Thymus (tissue), 11 donors: ENCODE measurements around the gene SPAG7. TPM values are rescaled to one million over a fixed set of nuclear protein-coding genes. Genes with fewer than 3 reads are reported as not detected.
"Not testable (repeated sequence)": the region's sequence is repeated elsewhere in the genome, so short reads cannot be mapped to it uniquely, and the experiment has no call there.

Experiments used
- DNase-seq, 9 donors: peaks; one replicate each; pipeline ENCODE4 v3.0.0-alpha.2; 2013; ENCODE audit warnings: low spot score in 9 of 9, low read depth in 6 of 9, missing footprints in 1 of 9
- H3K27ac ChIP-seq, 2 donors: one replicate each; pipeline ENCODE4 v1.5.1; 2013; ENCODE audit warnings: control low read depth in 1 of 2, low read depth in 1 of 2, low read length in 1 of 2, mild to moderate bottlenecking in 1 of 2, moderate library complexity in 1 of 2
- H3K27me3 ChIP-seq, 2 donors: one replicate each; pipeline ENCODE4 v1.5.1; 2013; ENCODE audit warnings: low read length in 1 of 2; ENCODE audit not compliant: control insufficient read depth in 2 of 2, insufficient read depth in 1 of 2
- H3K36me3 ChIP-seq, 2 donors: one replicate each; pipeline ENCODE4 v1.5.1; 2013; ENCODE audit warnings: low read length in 1 of 2, mild to moderate bottlenecking in 1 of 2, moderate library complexity in 1 of 2; ENCODE audit not compliant: control insufficient read depth in 2 of 2, insufficient read depth in 2 of 2
- H3K4me1 ChIP-seq, 2 donors: one replicate each; pipeline ENCODE4 v1.5.1; 2013; ENCODE audit warnings: low read length in 2 of 2; ENCODE audit not compliant: control insufficient read depth in 2 of 2, insufficient read depth in 2 of 2
- H3K4me3 ChIP-seq, 2 donors: one replicate each; pipeline ENCODE4 v1.5.1; 2013; ENCODE audit warnings: low read length in 2 of 2, control low read depth in 1 of 2, mild to moderate bottlenecking in 1 of 2
- H3K9me3 ChIP-seq, 2 donors: one replicate each; pipeline ENCODE4 v1.5.1; 2013; ENCODE audit warnings: low read length in 1 of 2, mild to moderate bottlenecking in 1 of 2; ENCODE audit not compliant: control insufficient read depth in 2 of 2, insufficient read depth in 1 of 2
- WGBS: extraction: QIAGEN DNeasy Blood & Tissue Kit; methylation state at CpG from one replicate; pipeline ENCODE4 v1.1.7; 2013; 5-methylcytosine and 5-hydroxymethylcytosine counted together
- polyA plus RNA-seq: library from polyadenylated mRNA; stranded (reverse); fragments of 200-250 nt; gene quantifications from one replicate; pipeline ENCODE4 v1.2.3, GENCODE V29; 2013
- total RNA-seq: library from RNA; stranded (reverse); fragments of 120-200 nt; gene quantifications from one replicate; pipeline ENCODE4 v1.2.4, GENCODE V29; 2013
- donor health status: healthy.

Gene SPAG7
- total and polyA plus RNA-seq, 2 donors, result 60.9 to 98.8 TPM

GRCh38 chr17:4936436-4936835 lies 31.2 kb downstream of the SPAG7 start:
- WGBS, result 97% methylated on average over 3 of the region's 3 CpGs
- H3K4me3 ChIP-seq, result no peak overlapping the region
- peaks cover 25 to 29% of the 10 kb centered on the region in 2 donors for H3K36me3 ChIP-seq
- H3K4me1 ChIP-seq, result peaks cover 17 to 22% of the 10 kb centered on the region in 2 donors
- no peaks in the 10 kb centered on the region for H3K9me3 ChIP-seq
- no peak for DNase-seq
- peaks cover 0 to 8% of the 10 kb centered on the region in 2 donors for H3K27me3 ChIP-seq
- no peak overlapping the region for H3K27ac ChIP-seq

- no peak overlapping the region for H3K27ac ChIP-seq
Observed at GRCh38 chr17:4935650-4936049, 32.0 kb downstream of the SPAG7 start.

GRCh38 chr17:4934173-4934979 lies 33.2 kb downstream of the SPAG7 start:
- H3K27me3 ChIP-seq, result peaks cover 0 to 8% of the 10 kb centered on the region in 2 donors
- peaks cover 25 to 28% of the 10 kb centered on the region in 2 donors for H3K36me3 ChIP-seq
- H3K9me3 ChIP-seq, result no peaks in the 10 kb centered on the region
- H3K27ac ChIP-seq, result no peak overlapping the region
- peaks cover 14 to 15% of the 10 kb centered on the region in 2 donors for H3K4me1 ChIP-seq
- whole genome bisulfite sequencing, result 19% methylated on average over 14 of the region's 14 CpGs
- DNase-seq, result no peak
- no peak overlapping the region for H3K4me3 ChIP-seq

More at GRCh38 chr17:4935650-4936049, 32.0 kb downstream of the SPAG7 start:
- H3K4me3 ChIP-seq, result no peak overlapping the region
- peaks cover 14 to 15% of the 10 kb centered on the region in 2 donors for H3K4me1 ChIP-seq
- H3K27me3 ChIP-seq, result peaks cover 0 to 8% of the 10 kb centered on the region in 2 donors
- no peaks in the 10 kb centered on the region for H3K9me3 ChIP-seq
- DNase-seq, result no peak
- H3K36me3 ChIP-seq, result peaks cover 25 to 28% of the 10 kb centered on the region in 2 donors

- H3K9me3 ChIP-seq, result no peaks in the 10 kb centered on the region
- H3K4me1 ChIP-seq, result peaks cover 7 to 9% of the 10 kb centered on the region in 2 donors
- no peak overlapping the region for H3K4me3 ChIP-seq
- H3K27ac ChIP-seq, result no peak overlapping the region
- H3K36me3 ChIP-seq, result peaks cover 25 to 28% of the 10 kb centered on the region in 2 donors
- peaks cover 0 to 8% of the 10 kb centered on the region in 2 donors for H3K27me3 ChIP-seq
- DNase-seq, result no peak
- WGBS, result 54% methylated on average over 16 of the region's 16 CpGs
Observed at GRCh38 chr17:4933646-4934045, 34.0 kb downstream of the SPAG7 start.

GRCh38 chr17:4932756-4933155 lies 34.9 kb downstream of the SPAG7 start:
- H3K27ac ChIP-seq, result no peak overlapping the region
- 93% methylated on average over 12 of the region's 12 CpGs for WGBS
- peaks cover 3 to 5% of the 10 kb centered on the region in 2 donors for H3K4me1 ChIP-seq
- peaks cover 18 to 21% of the 10 kb centered on the region in 2 donors for H3K36me3 ChIP-seq
- peaks cover 0 to 8% of the 10 kb centered on the region in 2 donors for H3K27me3 ChIP-seq
- H3K9me3 ChIP-seq, result no peaks in the 10 kb centered on the region
- no peak for DNase-seq
- H3K4me3 ChIP-seq, result no peak overlapping the region

- Histone ChIP-seq H3K27ac (no peak within 1 kb of the TSS), H3K4me3 (no peak within 1 kb of the TSS), H3K36me3 (peaks cover 11 to 13% of the 10 kb centered on the region in 2 donors), H3K27me3 (peaks cover 0 to 8% of the 10 kb centered on the region in 2 donors), H3K4me1 (peaks cover 3 to 5% of the 10 kb centered on the region in 2 donors), H3K9me3 (no peaks in the 10 kb centered on the region)
- WGBS, result 71% methylated on average over 14 of the region's 14 CpGs
- DNase-seq, result no peak
Observed at GRCh38 chr17:4931963-4932362, 35.7 kb downstream of the SPAG7 start, which contains the start of gene GP1BA. GP1BA (plus strand) TSS chr17:4932277; CDS start chr17:4932605, 328 bp downstream.

- DNase-seq, result no peak
Observed at GRCh38 chr17:4928881-4929280, 38.7 kb downstream of the SPAG7 start.

GRCh38 chr17:4926577-4927335 lies 40.9 kb downstream of the SPAG7 start:
- H3K9me3 ChIP-seq, H3K36me3 ChIP-seq, H3K27me3 ChIP-seq, H3K4me1 ChIP-seq, H3K4me3 ChIP-seq, DNase-seq, H3K27ac ChIP-seq: not testable (repeated sequence)
- whole genome bisulfite sequencing, result 96% methylated on average over 24 of the region's 24 CpGs

More at GRCh38 chr17:4928881-4929280, 38.7 kb downstream of the SPAG7 start:
- WGBS, result 98% methylated on average over 18 of the region's 18 CpGs
- Histone ChIP-seq H3K27ac (no peak overlapping the region), H3K27me3 (peaks cover 0 to under 1% of the 10 kb centered on the region in 2 donors), H3K9me3 (no peaks in the 10 kb centered on the region), H3K4me1 (no peaks in the 10 kb centered on the region), H3K4me3 (no peak overlapping the region), H3K36me3 (no peaks in the 10 kb centered on the region)

- Histone ChIP-seq H3K27me3 (no peaks in the 10 kb centered on the region), H3K36me3 (no peaks in the 10 kb centered on the region), H3K9me3 (no peaks in the 10 kb centered on the region), H3K27ac (no peak overlapping the region), H3K4me3 (no peak overlapping the region), H3K4me1 (no peaks in the 10 kb centered on the region)
- 96% methylated on average over 4 of the region's 4 CpGs for WGBS
- DNase-seq, result no peak
Observed at GRCh38 chr17:4921320-4921719, 46.3 kb downstream of the SPAG7 start.
